ENCODE data around the gene CAMTA1.
"Not testable (repeated sequence)": the region's sequence is repeated elsewhere in the genome, so short reads cannot be mapped to it uniquely, and the experiment has no call there.

The CAMTA1 gene

DNA sequence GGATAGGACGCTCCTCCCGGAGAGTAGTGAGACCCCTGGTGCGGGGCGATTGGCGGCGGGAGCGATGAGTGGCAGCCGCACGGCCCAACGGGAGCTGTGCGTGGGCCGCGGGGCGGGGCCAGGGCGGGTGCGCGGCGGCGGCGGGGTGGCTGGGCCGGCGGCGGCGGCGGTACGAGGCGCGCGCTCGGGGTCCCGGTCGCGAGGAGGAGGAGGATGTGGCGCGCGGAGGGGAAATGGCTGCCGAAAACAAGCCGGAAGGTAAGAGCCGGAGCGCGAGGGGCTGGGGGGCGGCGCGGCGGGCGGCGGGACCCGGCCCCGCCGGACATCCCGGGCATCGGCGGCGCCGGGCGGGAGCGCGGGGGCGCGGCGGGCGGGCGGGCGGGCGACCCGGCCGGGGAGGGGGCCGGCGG is at the start of gene CAMTA1:
CAMTA1 (plus strand) TSS at position 137 of the 410 bp plus-strand sequence; CDS start at position 214, 77 bp downstream.
- DNase-seq, result peak in 2 of 51 donors; percentile 100

DNA sequence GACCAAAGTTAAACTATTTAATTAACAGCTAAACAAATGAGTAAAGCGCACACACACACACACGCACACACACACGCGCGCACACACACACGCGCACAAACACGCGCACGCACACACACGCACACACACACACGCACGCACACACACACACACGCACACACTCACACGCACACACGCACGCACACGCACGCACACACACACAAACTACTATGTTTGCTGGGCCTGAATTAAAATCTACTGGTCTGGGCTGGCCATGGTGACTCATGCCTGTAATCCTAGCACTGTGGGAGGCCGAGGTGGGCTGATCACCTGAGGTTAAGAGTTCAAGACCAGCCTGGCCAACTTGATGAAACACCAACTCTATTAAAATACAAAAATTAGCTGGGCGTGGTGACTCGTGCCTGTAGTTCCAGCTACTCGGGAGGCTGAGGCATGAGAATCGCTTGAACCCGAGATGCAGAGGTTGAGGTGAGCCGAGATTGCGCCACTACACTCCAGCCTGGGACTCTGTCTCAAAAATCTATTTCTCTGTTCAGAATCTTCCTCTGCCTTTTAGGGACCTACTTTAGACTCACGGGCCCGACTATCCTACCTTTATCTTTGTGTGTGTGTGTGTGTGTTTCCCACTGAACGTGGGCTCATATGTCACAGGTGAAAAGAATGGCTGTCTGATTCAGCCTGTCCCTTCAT is 46.1 kb upstream of the CAMTA1 start:
- no peak for DNase-seq

GRCh38 chr1:6742676-6743188 is 42.5 kb upstream of the CAMTA1 start:
- not testable (repeated sequence) for DNase-seq

- peak in 15 of 51 donors; percentile 3 to 55 (median 12) for DNase-seq
Measured at GRCh38 chr1:6743189-6744101, 41.8 kb upstream of the CAMTA1 start.

DNA sequence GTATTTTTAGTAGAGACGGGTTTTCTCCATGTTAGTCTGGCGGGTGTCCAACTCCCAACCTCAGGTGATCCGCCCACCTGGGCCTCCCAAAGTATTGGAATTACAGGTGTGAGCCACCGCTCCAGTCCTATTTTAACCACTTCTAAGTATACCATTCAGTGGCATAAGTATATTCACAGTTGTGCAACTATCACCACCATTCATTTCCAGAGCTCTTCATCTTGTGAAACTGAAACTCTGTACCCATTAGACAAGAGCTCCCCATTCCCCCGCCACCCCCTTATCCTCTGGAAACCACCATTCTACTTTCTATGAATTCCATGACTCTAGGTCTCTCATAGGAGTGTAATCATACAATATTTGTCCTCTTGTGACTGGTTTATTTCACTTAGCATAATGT is 40.2 kb upstream of the CAMTA1 start:
- no peak for DNase-seq

DNA sequence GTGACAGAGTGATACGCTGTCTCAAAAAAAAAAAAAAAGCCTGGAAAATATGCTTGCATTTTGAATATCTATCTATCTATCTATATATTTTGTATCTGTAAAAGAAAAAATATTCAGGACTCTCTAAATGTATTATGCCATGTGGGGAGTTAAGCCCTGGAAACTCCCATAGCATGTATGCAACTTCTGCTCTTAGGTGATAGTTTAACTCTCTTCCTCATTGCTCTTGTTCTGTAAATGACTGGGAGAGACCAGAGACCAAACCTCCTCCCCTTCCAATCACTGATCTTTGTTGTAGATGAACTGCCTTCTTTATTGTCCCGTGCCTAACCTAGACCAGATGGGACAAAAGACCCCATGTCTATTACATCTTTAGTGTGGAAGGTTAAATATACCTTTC is 37.6 kb upstream of the CAMTA1 start:
- DNase-seq, result no peak

DNA sequence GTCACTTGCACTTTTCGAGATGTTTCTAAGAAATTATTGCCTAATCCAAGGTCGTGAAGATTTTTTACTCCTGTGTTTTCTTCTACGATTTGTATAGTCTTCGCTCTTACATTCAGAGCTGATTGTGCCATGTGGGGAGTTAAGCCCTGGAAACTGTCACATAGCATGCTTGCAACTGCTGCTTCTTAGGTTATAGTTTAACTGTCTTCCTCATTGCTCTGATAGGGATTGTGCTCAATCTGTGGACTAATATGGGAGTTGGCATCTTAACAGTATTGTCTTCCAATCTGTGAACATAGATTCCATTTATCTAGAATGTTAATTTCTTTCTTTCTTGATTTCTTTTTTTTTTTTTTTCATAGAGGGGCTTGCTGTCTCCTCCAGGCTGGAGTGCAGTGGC is 34.8 kb upstream of the CAMTA1 start:
- DNase-seq, result no peak

- no peak for DNase-seq
Measured at GRCh38 chr1:6753320-6754140, 31.7 kb upstream of the CAMTA1 start.

DNA sequence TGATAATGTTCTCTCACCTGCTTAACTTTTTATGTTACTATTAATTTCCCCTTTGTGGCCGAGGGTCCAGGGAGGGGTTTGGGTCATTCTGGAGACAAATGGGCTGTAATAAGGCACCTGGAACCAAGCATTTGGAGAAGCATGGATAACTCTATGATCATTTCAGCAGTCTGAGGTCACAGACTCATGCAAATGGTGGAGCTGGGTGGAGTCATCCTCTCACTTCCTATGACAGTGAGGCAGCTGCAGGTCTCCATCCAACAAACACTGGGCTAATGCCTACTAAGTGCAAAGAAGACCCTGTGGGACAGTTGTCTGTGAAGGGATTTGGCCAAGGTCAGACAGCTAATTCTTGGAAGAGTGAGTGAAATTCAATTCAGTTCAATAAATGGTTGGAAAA is 28.8 kb upstream of the CAMTA1 start:
- no peak for DNase-seq

GRCh38 chr1:6757719-6758435 is 27.4 kb upstream of the CAMTA1 start:
- no peak for DNase-seq

- DNase-seq, result no peak
Measured at GRCh38 chr1:6761196-6761737, 24.0 kb upstream of the CAMTA1 start.

GRCh38 chr1:6762060-6762459 is 23.2 kb upstream of the CAMTA1 start:
- DNase-seq, result no peak

DNA sequence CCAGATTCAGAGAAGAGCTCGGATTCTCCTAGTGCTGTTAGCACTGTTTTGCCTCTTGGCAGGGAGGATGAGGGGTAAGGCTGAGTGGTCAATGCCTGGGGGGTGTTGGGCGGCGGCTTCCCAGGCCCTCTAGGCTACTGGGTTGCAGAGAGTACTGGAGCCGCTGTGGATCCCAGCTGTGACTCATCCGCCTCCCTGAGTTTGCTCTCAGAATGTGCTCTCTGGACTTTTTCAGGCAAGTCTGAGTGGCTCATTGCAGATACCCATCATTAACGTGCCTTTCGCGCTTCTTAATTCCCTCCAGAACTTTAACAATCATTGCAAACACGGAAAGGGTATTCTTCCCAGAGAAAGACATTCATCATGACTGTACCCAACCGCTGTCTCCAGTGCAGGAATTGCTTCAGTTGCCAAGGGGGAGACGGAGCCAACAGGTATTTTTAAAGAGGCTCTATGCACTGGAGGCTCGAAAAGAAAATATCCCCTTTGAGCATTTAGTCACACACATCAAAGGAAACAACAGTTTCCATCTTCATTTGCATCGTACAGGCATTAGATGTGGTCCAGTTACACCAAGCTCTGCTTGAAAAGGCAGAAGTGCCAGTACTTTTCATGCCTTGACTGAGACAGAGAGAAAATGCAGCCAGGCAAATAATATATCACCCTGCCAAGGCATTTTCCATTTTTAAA is 14.4 kb upstream of the CAMTA1 start:
- DNase-seq, result no peak

- DNase-seq, result no peak
Measured at GRCh38 chr1:6771441-6771769, 13.8 kb upstream of the CAMTA1 start.

- DNase-seq, result no peak
Measured at GRCh38 chr1:6774381-6774780, 10.9 kb upstream of the CAMTA1 start.

GRCh38 chr1:6775261-6776043 is 9.8 kb upstream of the CAMTA1 start:
- no peak for DNase-seq

DNA sequence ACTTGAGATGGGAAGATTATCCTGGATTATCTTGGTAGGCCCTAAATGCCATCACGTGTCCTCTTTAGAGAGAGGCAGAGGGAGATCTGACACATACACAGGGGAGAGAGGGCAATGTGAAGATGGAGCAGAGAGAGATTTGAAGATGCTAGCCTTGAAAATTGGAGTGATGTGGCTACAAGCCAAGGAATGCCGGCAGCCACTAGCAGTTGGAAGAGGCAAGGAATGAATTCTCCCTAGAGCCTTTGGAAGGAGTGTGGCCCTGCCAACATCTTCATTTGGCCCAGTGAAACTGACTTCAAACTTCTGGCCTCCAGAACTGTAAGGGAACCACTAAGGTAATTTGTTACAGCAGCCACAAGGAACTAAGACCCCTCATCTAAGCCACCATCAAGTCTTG is 8.9 kb upstream of the CAMTA1 start:
- no peak for DNase-seq

GRCh38 chr1:6776895-6777294 is 8.4 kb upstream of the CAMTA1 start:
- DNase-seq, result no peak

GRCh38 chr1:6777813-6778212 is 7.4 kb upstream of the CAMTA1 start:
- DNase-seq, result no peak

Data from hypothalamus (tissue), 51 donors.